GM12892 (cell line): ENCODE results near the gene CRB2.

Source experiments
- DNase-seq: peaks from one replicate; pipeline ENCODE4 v3.0.0; 2011; ENCODE audit not compliant: insufficient read length
- FAIRE-seq: peaks from 2 replicates; lab custom pipeline; 2011; peaks lifted over from hg19 to GRCh38; lab: Jason Lieb, UNC
- POLR2A ChIP-seq: IDR thresholded peaks from 2 replicates; pipeline ENCODE4 v1.6.1; 2011; ENCODE audit warnings: low read depth, low read length, control low read depth
- POLR2AphosphoS5 ChIP-seq: IDR thresholded peaks from 2 replicates; pipeline ENCODE4 v1.6.1; 2011; ENCODE audit warnings: low read depth, low read length, control low read depth
- TAF1 ChIP-seq: IDR thresholded peaks from 2 replicates; pipeline ENCODE4 v1.6.1; 2011; ENCODE audit warnings: low read depth, mild to moderate bottlenecking, control low read depth, low read length, borderline replicate concordance

The CRB2 gene

GRCh38 chr9:123361086-123361730, 5.2 kb downstream of the CRB2 start:
- TF ChIP-seq POLR2AphosphoS5 (no peak), TAF1 (no peak), POLR2A (no peak)
- FAIRE-seq = no peak
- no peak for DNase-seq

DNA sequence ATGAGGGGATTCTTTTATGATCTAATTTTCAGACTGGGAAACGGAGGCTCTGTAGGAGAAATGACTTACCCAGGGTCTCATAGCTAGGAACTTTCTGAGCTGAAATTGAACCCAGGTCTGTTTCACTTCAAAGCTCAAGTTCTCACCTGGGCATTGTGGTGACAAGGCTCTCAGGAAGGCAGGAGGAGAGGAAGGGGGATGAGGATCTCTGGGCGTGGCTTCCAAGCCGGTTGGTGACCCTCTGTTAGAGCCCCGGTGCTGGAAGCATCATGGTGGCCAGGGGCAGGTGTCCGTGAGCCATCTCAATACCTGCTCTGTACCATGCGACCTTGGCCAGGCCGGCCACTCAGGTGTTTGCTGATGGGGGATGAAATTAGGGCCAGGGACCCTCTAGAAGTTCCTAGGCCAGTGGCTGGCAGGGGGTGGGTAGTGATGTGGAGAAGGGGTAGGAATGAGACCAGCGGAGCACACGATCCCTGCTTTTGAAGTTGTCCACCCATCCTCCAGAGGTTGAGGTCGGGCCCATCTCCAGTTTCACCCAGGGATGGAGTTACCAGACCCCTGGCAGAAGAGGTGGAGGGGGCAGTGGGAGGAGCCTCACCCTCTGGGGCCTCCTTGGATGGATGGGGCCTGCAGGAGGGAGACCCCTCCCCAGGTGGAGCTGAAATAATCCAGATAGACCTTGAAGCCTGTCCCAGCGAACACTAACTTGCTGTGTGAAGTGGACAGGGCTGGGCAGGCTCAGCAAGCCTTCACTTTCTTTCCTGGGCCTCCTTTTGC, 5.9 kb downstream of the CRB2 start:
- no peak for FAIRE-seq
- no peak for DNase-seq
- no peak for TF ChIP-seq TAF1
- no peak for TF ChIP-seq POLR2A
- no peak for TF ChIP-seq POLR2AphosphoS5

DNA sequence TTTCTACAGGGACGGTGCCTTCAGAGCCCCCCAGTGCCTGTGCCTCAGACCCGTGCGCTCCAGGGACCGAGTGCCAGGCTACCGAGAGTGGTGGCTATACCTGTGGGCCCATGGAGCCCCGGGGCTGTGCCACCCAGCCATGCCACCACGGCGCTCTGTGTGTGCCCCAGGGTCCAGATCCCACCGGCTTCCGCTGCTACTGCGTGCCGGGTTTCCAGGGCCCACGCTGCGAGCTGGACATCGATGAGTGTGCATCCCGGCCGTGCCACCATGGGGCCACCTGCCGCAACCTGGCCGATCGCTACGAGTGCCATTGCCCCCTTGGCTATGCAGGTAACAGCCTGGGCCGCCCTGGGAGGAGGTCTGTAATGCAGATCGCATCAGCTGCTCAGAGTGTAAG, 6.9 kb downstream of the CRB2 start:
- DNase-seq (no peak), FAIRE-seq (no peak)
- TF ChIP-seq POLR2A = no peak
- no peak for TF ChIP-seq POLR2AphosphoS5
- no peak for TF ChIP-seq TAF1

GRCh38 chr9:123364241-123364824, 8.3 kb downstream of the CRB2 start:
- DNase-seq = no peak
- TF ChIP-seq TAF1 = no peak
- TF ChIP-seq POLR2A = no peak
- no peak for TF ChIP-seq POLR2AphosphoS5
- no peak for FAIRE-seq

- TF ChIP-seq TAF1 (no peak), POLR2A (no peak), POLR2AphosphoS5 (no peak)
- DNase-seq (no peak), FAIRE-seq (no peak)
These were observed 9.4 kb downstream of the CRB2 start for GRCh38 chr9:123365287-123365880.

DNA sequence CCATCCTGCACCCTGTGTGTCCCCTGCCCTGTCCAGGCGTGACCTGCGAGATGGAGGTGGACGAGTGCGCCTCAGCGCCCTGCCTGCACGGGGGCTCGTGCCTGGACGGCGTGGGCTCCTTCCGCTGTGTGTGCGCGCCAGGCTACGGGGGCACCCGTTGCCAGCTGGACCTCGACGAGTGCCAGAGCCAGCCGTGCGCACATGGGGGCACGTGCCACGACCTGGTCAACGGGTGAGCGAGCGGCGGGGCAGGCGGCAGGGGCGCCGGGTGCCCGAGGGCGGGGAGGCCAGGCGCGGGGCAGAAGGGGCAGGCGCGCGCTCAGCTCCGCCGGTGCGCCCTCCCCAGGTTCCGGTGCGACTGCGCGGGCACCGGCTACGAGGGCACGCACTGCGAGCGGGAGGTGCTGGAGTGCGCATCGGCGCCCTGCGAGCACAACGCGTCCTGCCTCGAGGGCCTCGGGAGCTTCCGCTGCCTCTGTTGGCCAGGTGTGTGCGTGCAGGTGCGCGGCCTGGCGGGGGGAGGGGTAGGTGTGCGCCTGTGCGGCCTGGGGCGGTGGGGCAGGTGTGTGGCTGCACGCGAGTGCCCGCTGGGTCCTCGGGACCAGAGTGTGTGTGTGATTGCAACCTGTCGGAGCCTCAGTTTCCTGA, 10.0 kb downstream of the CRB2 start:
- FAIRE-seq (no peak), DNase-seq (no peak)
- TF ChIP-seq TAF1 (no peak), POLR2AphosphoS5 (no peak), POLR2A (no peak)

GRCh38 chr9:123368023-123368422, 12.0 kb downstream of the CRB2 start:
- TF ChIP-seq POLR2A (no peak), TAF1 (no peak)
- DNase-seq (no peak), FAIRE-seq (no peak)

- TF ChIP-seq POLR2A (no peak), TAF1 (no peak), POLR2AphosphoS5 (no peak)
- DNase-seq = no peak
- no peak for FAIRE-seq
These were observed 12.6 kb downstream of the CRB2 start for GRCh38 chr9:123368536-123369153.

DNA sequence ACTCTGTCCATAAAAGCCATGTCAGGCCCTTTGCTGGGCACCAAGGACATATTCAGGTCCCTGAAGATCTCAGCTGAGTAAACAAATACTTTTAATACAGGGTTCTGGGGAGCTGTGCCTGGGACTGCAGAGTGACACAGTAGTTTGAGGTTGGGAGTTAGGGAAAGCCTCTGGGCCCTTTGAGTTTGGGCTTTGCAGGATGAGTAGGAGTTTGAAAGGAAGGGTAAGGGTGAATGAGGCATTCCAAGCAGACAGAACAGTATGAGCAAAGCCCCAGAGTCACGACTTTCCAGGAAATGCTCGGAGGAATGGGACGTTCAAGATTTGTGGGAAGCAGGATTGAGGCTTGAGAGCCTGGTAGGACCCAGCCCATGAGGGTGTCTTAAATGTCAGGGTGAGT, 13.3 kb downstream of the CRB2 start:
- DNase-seq (no peak), FAIRE-seq (no peak)
- no peak for TF ChIP-seq POLR2AphosphoS5
- TF ChIP-seq POLR2A = no peak
- no peak for TF ChIP-seq TAF1

DNA sequence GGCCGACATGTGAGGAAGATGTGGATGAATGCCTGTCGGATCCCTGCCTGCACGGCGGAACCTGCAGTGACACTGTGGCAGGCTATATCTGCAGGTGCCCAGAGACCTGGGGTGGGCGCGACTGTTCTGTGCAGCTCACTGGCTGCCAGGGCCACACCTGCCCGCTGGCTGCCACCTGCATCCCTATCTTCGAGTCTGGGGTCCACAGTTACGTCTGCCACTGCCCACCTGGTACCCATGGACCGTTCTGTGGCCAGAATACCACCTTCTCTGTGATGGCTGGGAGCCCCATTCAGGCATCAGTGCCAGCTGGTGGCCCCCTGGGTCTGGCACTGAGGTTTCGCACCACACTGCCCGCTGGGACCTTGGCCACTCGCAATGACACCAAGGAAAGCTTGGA, 14.1 kb downstream of the CRB2 start:
- TF ChIP-seq TAF1 = no peak
- TF ChIP-seq POLR2A = no peak
- TF ChIP-seq POLR2AphosphoS5 = no peak
- no peak for FAIRE-seq
- no peak for DNase-seq

DNA sequence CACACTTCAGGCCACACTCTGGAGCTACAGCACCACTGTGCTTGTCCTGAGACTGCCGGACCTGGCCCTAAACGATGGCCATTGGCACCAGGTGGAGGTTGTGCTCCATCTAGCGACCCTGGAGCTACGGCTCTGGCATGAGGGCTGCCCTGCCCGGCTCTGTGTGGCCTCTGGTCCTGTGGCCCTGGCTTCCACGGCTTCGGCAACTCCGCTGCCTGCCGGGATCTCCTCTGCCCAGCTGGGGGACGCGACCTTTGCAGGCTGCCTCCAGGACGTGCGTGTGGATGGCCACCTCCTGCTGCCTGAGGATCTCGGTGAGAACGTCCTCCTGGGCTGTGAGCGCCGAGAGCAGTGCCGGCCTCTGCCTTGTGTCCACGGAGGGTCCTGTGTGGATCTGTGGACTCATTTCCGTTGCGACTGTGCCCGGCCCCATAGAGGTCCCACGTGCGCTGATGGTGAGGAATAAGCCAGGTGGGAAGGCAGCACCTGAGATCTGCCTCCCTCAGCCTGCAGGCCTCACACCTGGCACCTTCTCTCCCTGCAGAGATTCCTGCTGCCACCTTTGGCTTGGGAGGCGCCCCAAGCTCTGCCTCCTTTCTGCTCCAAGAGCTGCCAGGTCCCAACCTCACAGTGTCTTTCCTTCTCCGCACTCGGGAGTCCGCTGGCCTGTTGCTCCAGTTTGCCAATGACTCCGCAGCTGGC, 14.7 kb downstream of the CRB2 start:
- no peak for FAIRE-seq
- TF ChIP-seq POLR2A (no peak), TAF1 (no peak), POLR2AphosphoS5 (no peak)
- no peak for DNase-seq
